Measurements from ENCODE around the gene SPINK5.

Gene SPINK5

GRCh38 chr5:148141645-148142044, 77.9 kb downstream of the SPINK5 start:
- no peak overlapping the region for H3K4me3 ChIP-seq
- no peaks in the 10 kb centered on the region for H3K9me3 ChIP-seq
- H3K36me3 ChIP-seq, result no peaks in the 10 kb centered on the region
- H3K9ac ChIP-seq, result no peak overlapping the region
- TF ChIP-seq Cebpa-rat (IDR thresholded peaks at IDR 0.05), result no peak
- H3K27ac ChIP-seq, result no peak overlapping the region
- peaks cover 7% of the 10 kb centered on the region; the same call in 1 of the 2 replicates for H3K4me1 ChIP-seq
- H3K27me3 ChIP-seq, result no peaks in the 10 kb centered on the region
- no peaks in the 10 kb centered on the region for H4K20me1 ChIP-seq
- no peak overlapping the region for H3K4me2 ChIP-seq

GRCh38 chr5:148145916-148146315, 82.1 kb downstream of the SPINK5 start:
- Histone ChIP-seq H3K9me3 (no peaks in the 10 kb centered on the region), H3K27me3 (no peaks in the 10 kb centered on the region), H3K4me2 (no peak overlapping the region), H4K20me1 (no peaks in the 10 kb centered on the region), H3K4me1 (peaks cover 7% of the 10 kb centered on the region; the same call in 1 of the 2 replicates), H3K36me3 (no peaks in the 10 kb centered on the region), H3K4me3 (no peak overlapping the region), H3K27ac (no peak overlapping the region), H3K9ac (no peak overlapping the region)
- TF ChIP-seq Cebpa-rat (IDR thresholded peaks at IDR 0.05), result no peak

GRCh38 chr5:148146487-148146886, 82.7 kb downstream of the SPINK5 start:
- Histone ChIP-seq H3K4me3 (no peak overlapping the region), H3K9ac (no peak overlapping the region), H3K36me3 (no peaks in the 10 kb centered on the region), H3K27ac (no peak overlapping the region), H3K27me3 (no peaks in the 10 kb centered on the region), H3K9me3 (no peaks in the 10 kb centered on the region), H4K20me1 (no peaks in the 10 kb centered on the region), H3K4me2 (no peak overlapping the region), H3K4me1 (peaks cover 7% of the 10 kb centered on the region; the same call in 1 of the 2 replicates)
- no peak for TF ChIP-seq Cebpa-rat (IDR thresholded peaks at IDR 0.05)

GRCh38 chr5:148147415-148147814, 83.6 kb downstream of the SPINK5 start:
- Histone ChIP-seq H3K4me1 (peaks cover 7% of the 10 kb centered on the region; the same call in 1 of the 2 replicates), H3K36me3 (no peaks in the 10 kb centered on the region), H3K27ac (no peak overlapping the region), H3K9ac (no peak overlapping the region), H3K9me3 (no peaks in the 10 kb centered on the region), H3K4me3 (no peak overlapping the region), H4K20me1 (no peaks in the 10 kb centered on the region), H3K4me2 (no peak overlapping the region), H3K27me3 (no peaks in the 10 kb centered on the region)
- TF ChIP-seq Cebpa-rat (IDR thresholded peaks at IDR 0.05), result no peak

GRCh38 chr5:148151872-148152271, 88.1 kb downstream of the SPINK5 start:
- Histone ChIP-seq H3K27ac (no peak overlapping the region), H3K4me2 (no peak overlapping the region), H3K4me3 (no peak overlapping the region), H3K27me3 (no peaks in the 10 kb centered on the region), H3K9ac (no peak overlapping the region), H4K20me1 (no peaks in the 10 kb centered on the region), H3K36me3 (no peaks in the 10 kb centered on the region), H3K4me1 (no peaks in the 10 kb centered on the region), H3K9me3 (peaks cover 6% of the 10 kb centered on the region)
- TF ChIP-seq Cebpa-rat (IDR thresholded peaks at IDR 0.05), result no peak

GRCh38 chr5:148152781-148153180, 89.0 kb downstream of the SPINK5 start:
- Histone ChIP-seq H3K9me3 (peaks cover 6% of the 10 kb centered on the region), H3K27me3 (no peaks in the 10 kb centered on the region), H3K27ac (no peak overlapping the region), H3K9ac (no peak overlapping the region), H3K4me2 (no peak overlapping the region), H4K20me1 (no peaks in the 10 kb centered on the region), H3K4me1 (no peaks in the 10 kb centered on the region), H3K36me3 (no peaks in the 10 kb centered on the region), H3K4me3 (no peak overlapping the region)
- no peak for TF ChIP-seq Cebpa-rat (IDR thresholded peaks at IDR 0.05)

- Histone ChIP-seq H3K4me2 (no peak overlapping the region), H4K20me1 (no peaks in the 10 kb centered on the region), H3K36me3 (no peaks in the 10 kb centered on the region), H3K9me3 (peaks cover 6% of the 10 kb centered on the region), H3K27me3 (no peaks in the 10 kb centered on the region), H3K27ac (no peak overlapping the region), H3K4me1 (no peaks in the 10 kb centered on the region), H3K9ac (no peak overlapping the region), H3K4me3 (no peak overlapping the region)
- TF ChIP-seq Cebpa-rat (IDR thresholded peaks at IDR 0.05), result no peak
These were observed 92.8 kb downstream of the SPINK5 start for GRCh38 chr5:148156609-148157008.

GRCh38 chr5:148162038-148162437, 98.3 kb downstream of the SPINK5 start:
- no peaks in the 10 kb centered on the region for H4K20me1 ChIP-seq
- no peaks in the 10 kb centered on the region for H3K36me3 ChIP-seq
- TF ChIP-seq Cebpa-rat (IDR thresholded peaks at IDR 0.05), result no peak
- H3K9me3 ChIP-seq, result no peaks in the 10 kb centered on the region
- H3K27me3 ChIP-seq, result no peaks in the 10 kb centered on the region
- no peak overlapping the region for H3K9ac ChIP-seq
- H3K4me1 ChIP-seq, result no peaks in the 10 kb centered on the region
- no peak overlapping the region for H3K27ac ChIP-seq
- H3K4me2 ChIP-seq, result no peak overlapping the region
- no peak overlapping the region for H3K4me3 ChIP-seq

- Histone ChIP-seq H3K27ac (no peak overlapping the region), H3K9me3 (no peaks in the 10 kb centered on the region), H3K4me1 (no peaks in the 10 kb centered on the region), H3K9ac (no peak overlapping the region), H4K20me1 (no peaks in the 10 kb centered on the region), H3K27me3 (no peaks in the 10 kb centered on the region), H3K4me3 (no peak overlapping the region), H3K4me2 (no peak overlapping the region), H3K36me3 (no peaks in the 10 kb centered on the region)
- no peak for TF ChIP-seq Cebpa-rat (IDR thresholded peaks at IDR 0.05)
These were observed 99.6 kb downstream of the SPINK5 start for GRCh38 chr5:148163345-148163744.

GRCh38 chr5:148166550-148167283, 102.9 kb downstream of the SPINK5 start:
- Histone ChIP-seq H3K4me2 (no peak overlapping the region), H3K27ac (no peak overlapping the region), H3K9me3 (no peaks in the 10 kb centered on the region), H3K4me1 (no peaks in the 10 kb centered on the region), H3K36me3 (no peaks in the 10 kb centered on the region), H3K27me3 (no peaks in the 10 kb centered on the region), H4K20me1 (no peaks in the 10 kb centered on the region), H3K4me3 (no peak overlapping the region), H3K9ac (no peak overlapping the region)
- TF ChIP-seq Cebpa-rat (IDR thresholded peaks at IDR 0.05), result no peak
